NB4 (cell line): ENCODE data around the gene MRO.
"Not testable (repeated sequence)": the region's sequence is repeated elsewhere in the genome, so short reads cannot be mapped to it uniquely, and the experiment has no call there.

Experiments
- DNase-seq: peaks from one replicate; pipeline ENCODE4 v3.0.0; 2010; ENCODE audit warnings: low read depth
- H3K4me3 ChIP-seq: one replicate; pipeline ENCODE4 v1.5.1; 2011; ENCODE audit warnings: mild to moderate bottlenecking, low read depth, low read length, moderate library complexity
- CTCF ChIP-seq: IDR thresholded peaks from one replicate; pipeline ENCODE4 v1.5.1; 2012; ENCODE audit warnings: low read depth, low read length
- MYC ChIP-seq: IDR thresholded peaks from 2 replicates; pipeline ENCODE4 v1.6.1; 2011; ENCODE audit warnings: low read depth, low read length
- POLR2A ChIP-seq: IDR thresholded peaks from 2 replicates; pipeline ENCODE4 v1.6.1; 2011; ENCODE audit warnings: mild to moderate bottlenecking; ENCODE audit not compliant: insufficient read length; ENCODE audit errors: extremely low read depth
- TF ChIP-seq, protein P1 (sequence below): IDR thresholded peaks from 2 replicates; pipeline ENCODE4 v1.6.1; 2011; ENCODE audit warnings: low read depth, low read length

The MRO gene

GRCh38 chr18:50859793-50860555 lies 40.2 kb upstream of the MRO start:
- no peak for DNase-seq
- TF ChIP-seq, protein P1, sequence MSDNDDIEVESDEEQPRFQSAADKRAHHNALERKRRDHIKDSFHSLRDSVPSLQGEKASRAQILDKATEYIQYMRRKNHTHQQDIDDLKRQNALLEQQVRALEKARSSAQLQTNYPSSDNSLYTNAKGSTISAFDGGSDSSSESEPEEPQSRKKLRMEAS = no peak
- TF ChIP-seq POLR2A (no peak), CTCF (no peak), MYC (no peak)

GRCh38 chr18:50857694-50858093 lies 37.9 kb upstream of the MRO start:
- H3K4me3 ChIP-seq = no peak overlapping the region
- DNase-seq = peak; percentile 15
- TF ChIP-seq CTCF (no peak), MYC (no peak)
- TF ChIP-seq, protein P1 = no peak

More at GRCh38 chr18:50859793-50860555, 40.2 kb upstream of the MRO start:
- no peak overlapping the region for H3K4me3 ChIP-seq

GRCh38 chr18:50857166-50857565 lies 37.4 kb upstream of the MRO start:
- H3K4me3 ChIP-seq = not testable (repeated sequence)
- DNase-seq = peak; percentile 8

- TF ChIP-seq MYC (no peak), CTCF (no peak), POLR2A (no peak)
- TF ChIP-seq, protein P1 = no peak
- H3K4me3 ChIP-seq = no peak overlapping the region
- DNase-seq = no peak
Measured at GRCh38 chr18:50855976-50856757, 36.4 kb upstream of the MRO start.

GRCh38 chr18:50853863-50854271 lies 34.1 kb upstream of the MRO start:
- TF ChIP-seq MYC (no peak), CTCF (no peak), POLR2A (no peak)
- TF ChIP-seq, protein P1 = no peak
- peak; percentile 31 for DNase-seq

GRCh38 chr18:50850307-50851065 lies 30.7 kb upstream of the MRO start:
- TF ChIP-seq CTCF (no peak), POLR2A (no peak), MYC (no peak)
- TF ChIP-seq, protein P1 = no peak
- H3K4me3 ChIP-seq = no peak overlapping the region
- DNase-seq = no peak

More at GRCh38 chr18:50853863-50854271, 34.1 kb upstream of the MRO start:
- no peak overlapping the region for H3K4me3 ChIP-seq
